ENCODE results near the gene LRIT1.

- TF ChIP-seq CTCF (IDR thresholded peaks at IDR 0.05; ENCODE audit: low read depth, low read length): no peak
- TF ChIP-seq EZH2phosphoT487 (IDR thresholded peaks at IDR 0.05; ENCODE audit: low read depth): no peak
Measured at GRCh38 chr10:84198206-84198915, 43.0 kb downstream of the LRIT1 start.

All from OCI-LY3 (cell line).